SKM-1 treated with dmso at 0.1 percent for 144 hours (cell line): Measurements from ENCODE around the gene CTNNA3.

Experiments
- DNase-seq: peaks from one replicate; lab custom pipeline; 2025; ENCODE audit not compliant: unreplicated experiment; lab: John Stamatoyannopoulos, UW

Gene CTNNA3

GRCh38 chr10:65893676-65894075 is 1802.3 kb downstream of the CTNNA3 start:
- no peak for DNase-seq

GRCh38 chr10:65892284-65892683 is 1803.7 kb downstream of the CTNNA3 start:
- DNase-seq, result no peak

- no peak for DNase-seq
Observed at GRCh38 chr10:65891073-65891981, 1804.7 kb downstream of the CTNNA3 start.

- no peak for DNase-seq
Observed at GRCh38 chr10:65864529-65864928, 1831.5 kb downstream of the CTNNA3 start.

GRCh38 chr10:65864036-65864435 is 1832.0 kb downstream of the CTNNA3 start:
- DNase-seq, result no peak
